ENCODE measurements around the gene DYNC2I2.

DNA sequence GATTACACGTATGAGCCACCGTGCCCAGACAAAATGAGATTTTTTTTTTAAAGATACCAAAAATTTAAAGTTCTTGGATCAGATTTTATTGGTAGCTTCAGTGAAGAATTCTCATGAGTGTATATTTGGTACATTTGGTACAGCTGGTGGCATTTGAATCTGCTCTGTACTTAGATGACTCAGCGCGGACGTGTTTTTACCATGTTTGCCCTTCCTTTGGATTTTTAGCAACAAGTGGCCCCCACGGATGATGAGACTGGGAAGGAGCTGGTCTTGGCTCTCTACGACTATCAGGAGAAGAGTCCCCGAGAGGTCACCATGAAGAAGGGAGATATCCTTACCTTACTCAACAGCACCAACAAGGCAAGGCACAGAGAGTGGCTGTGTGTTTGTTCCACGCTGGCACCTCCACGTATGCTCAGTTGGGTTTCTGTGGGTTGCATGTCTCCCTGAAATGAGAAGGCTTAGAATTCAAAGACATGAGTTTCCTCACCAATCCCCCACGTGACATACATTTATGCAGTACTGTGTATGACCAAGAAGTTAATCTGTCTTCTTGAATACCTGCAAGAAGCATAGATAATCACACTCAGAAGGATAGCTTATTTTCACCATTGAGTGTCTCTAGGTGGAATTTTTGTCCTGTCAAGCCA lies 67.9 kb downstream of the DYNC2I2 start:
- no peak for TF ChIP-seq NR2C2 (CRISPR knock-in tag; IDR thresholded peaks at IDR 0.05)
- TF ChIP-seq, protein P1, sequence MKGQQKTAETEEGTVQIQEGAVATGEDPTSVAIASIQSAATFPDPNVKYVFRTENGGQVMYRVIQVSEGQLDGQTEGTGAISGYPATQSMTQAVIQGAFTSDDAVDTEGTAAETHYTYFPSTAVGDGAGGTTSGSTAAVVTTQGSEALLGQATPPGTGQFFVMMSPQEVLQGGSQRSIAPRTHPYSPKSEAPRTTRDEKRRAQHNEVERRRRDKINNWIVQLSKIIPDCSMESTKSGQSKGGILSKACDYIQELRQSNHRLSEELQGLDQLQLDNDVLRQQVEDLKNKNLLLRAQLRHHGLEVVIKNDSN (CRISPR knock-in tag; IDR thresholded peaks at IDR 0.05), result no peak
- TF ChIP-seq SP1 (CRISPR knock-in tag; conservative IDR thresholded peaks at IDR 0.05), result no peak
- no peak for TF ChIP-seq ZNF263 (CRISPR knock-in tag; IDR thresholded peaks at IDR 0.05; ENCODE audit: low read depth)
- no peak for TF ChIP-seq ZNF232 (CRISPR knock-in tag; IDR thresholded peaks at IDR 0.05)
- TF ChIP-seq, protein P2, sequence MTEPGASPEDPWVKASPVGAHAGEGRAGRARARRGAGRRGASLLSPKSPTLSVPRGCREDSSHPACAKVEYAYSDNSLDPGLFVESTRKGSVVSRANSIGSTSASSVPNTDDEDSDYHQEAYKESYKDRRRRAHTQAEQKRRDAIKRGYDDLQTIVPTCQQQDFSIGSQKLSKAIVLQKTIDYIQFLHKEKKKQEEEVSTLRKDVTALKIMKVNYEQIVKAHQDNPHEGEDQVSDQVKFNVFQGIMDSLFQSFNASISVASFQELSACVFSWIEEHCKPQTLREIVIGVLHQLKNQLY (CRISPR knock-in tag; IDR thresholded peaks at IDR 0.05), result no peak
- TF ChIP-seq, protein P3, sequence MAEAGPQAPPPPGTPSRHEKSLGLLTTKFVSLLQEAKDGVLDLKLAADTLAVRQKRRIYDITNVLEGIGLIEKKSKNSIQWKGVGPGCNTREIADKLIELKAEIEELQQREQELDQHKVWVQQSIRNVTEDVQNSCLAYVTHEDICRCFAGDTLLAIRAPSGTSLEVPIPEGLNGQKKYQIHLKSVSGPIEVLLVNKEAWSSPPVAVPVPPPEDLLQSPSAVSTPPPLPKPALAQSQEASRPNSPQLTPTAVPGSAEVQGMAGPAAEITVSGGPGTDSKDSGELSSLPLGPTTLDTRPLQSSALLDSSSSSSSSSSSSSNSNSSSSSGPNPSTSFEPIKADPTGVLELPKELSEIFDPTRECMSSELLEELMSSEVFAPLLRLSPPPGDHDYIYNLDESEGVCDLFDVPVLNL (CRISPR knock-in tag; IDR thresholded peaks at IDR 0.05; ENCODE audit: borderline replicate concordance, low read depth), result no peak
- no peak for TF ChIP-seq JUN (CRISPR knock-in tag; IDR thresholded peaks at IDR 0.05)
- TF ChIP-seq CBFB (CRISPR knock-in tag; IDR thresholded peaks at IDR 0.05; ENCODE audit: low read depth), result no peak
- no peak for TF ChIP-seq ETV6 (CRISPR knock-in tag; IDR thresholded peaks at IDR 0.05)

Data from WTC11 (cell line).